Measurements from ENCODE around the gene SALL3.
"Not testable (repeated sequence)": the region's sequence is repeated elsewhere in the genome, so short reads cannot be mapped to it uniquely, and the experiment has no call there.

Gene SALL3

GRCh38 chr18:78964727-78965126 lies 14.9 kb upstream of the SALL3 start:
- not testable (repeated sequence) for FAIRE-seq; DNase-seq (ENCODE audit: extremely low spot score, insufficient read length, low read depth)

- no peak for FAIRE-seq
Measured at GRCh38 chr18:78965260-78965659, 14.4 kb upstream of the SALL3 start.

GRCh38 chr18:78965917-78966792 lies 13.5 kb upstream of the SALL3 start:
- DNase-seq (ENCODE audit: extremely low spot score, insufficient read length, low read depth) (no peak), FAIRE-seq (no peak)

More at GRCh38 chr18:78965260-78965659, 14.4 kb upstream of the SALL3 start:
- DNase-seq (ENCODE audit: extremely low spot score, insufficient read length, low read depth): no peak

GRCh38 chr18:78966793-78967106 lies 12.9 kb upstream of the SALL3 start:
- FAIRE-seq (no peak), DNase-seq (ENCODE audit: extremely low spot score, insufficient read length, low read depth) (no peak)

- DNase-seq (ENCODE audit: extremely low spot score, insufficient read length, low read depth) (no peak), FAIRE-seq (no peak)
Measured at GRCh38 chr18:78967692-78968091, 11.9 kb upstream of the SALL3 start.

- no peak for DNase-seq (ENCODE audit: extremely low spot score, insufficient read length, low read depth)
- no peak for FAIRE-seq
Measured at GRCh38 chr18:78969574-78970315, 9.9 kb upstream of the SALL3 start.

- DNase-seq (ENCODE audit: extremely low spot score, insufficient read length, low read depth) (no peak), FAIRE-seq (no peak)
Measured at GRCh38 chr18:78970774-78971333, 8.8 kb upstream of the SALL3 start.

- DNase-seq (ENCODE audit: extremely low spot score, insufficient read length, low read depth): no peak
- FAIRE-seq: no peak
Measured at GRCh38 chr18:78971511-78972245, 7.9 kb upstream of the SALL3 start.

- no peak for FAIRE-seq
- DNase-seq (ENCODE audit: extremely low spot score, insufficient read length, low read depth): no peak
Measured at GRCh38 chr18:78972385-78972918, 7.2 kb upstream of the SALL3 start.

GRCh38 chr18:78972930-78973331 lies 6.7 kb upstream of the SALL3 start:
- FAIRE-seq (no peak), DNase-seq (ENCODE audit: extremely low spot score, insufficient read length, low read depth) (no peak)

GRCh38 chr18:78973357-78974083 lies 6.1 kb upstream of the SALL3 start:
- DNase-seq (ENCODE audit: extremely low spot score, insufficient read length, low read depth) (no peak), FAIRE-seq (no peak)

- no peak for FAIRE-seq
- no peak for DNase-seq (ENCODE audit: extremely low spot score, insufficient read length, low read depth)
Measured at GRCh38 chr18:78974115-78974761, 5.4 kb upstream of the SALL3 start.

GRCh38 chr18:78975292-78975691 lies 4.3 kb upstream of the SALL3 start:
- no peak for FAIRE-seq
- DNase-seq (ENCODE audit: extremely low spot score, insufficient read length, low read depth): no peak

GRCh38 chr18:78975699-78976335 lies 3.8 kb upstream of the SALL3 start:
- FAIRE-seq: no peak
- no peak for DNase-seq (ENCODE audit: extremely low spot score, insufficient read length, low read depth)

GRCh38 chr18:78976765-78977636 lies 2.6 kb upstream of the SALL3 start:
- DNase-seq (ENCODE audit: extremely low spot score, insufficient read length, low read depth) (no peak), FAIRE-seq (no peak)

GRCh38 chr18:78977637-78978348 lies 1.8 kb upstream of the SALL3 start:
- FAIRE-seq (no peak), DNase-seq (ENCODE audit: extremely low spot score, insufficient read length, low read depth) (no peak)
